Fibroblast of the conjunctiva (primary cell): ENCODE measurements around the gene RNF157.

Experiments used
- DNase-seq: peaks from one replicate; pipeline ENCODE4 v3.0.0-alpha.2; 2010; ENCODE audit warnings: low read depth

Gene RNF157

DNA sequence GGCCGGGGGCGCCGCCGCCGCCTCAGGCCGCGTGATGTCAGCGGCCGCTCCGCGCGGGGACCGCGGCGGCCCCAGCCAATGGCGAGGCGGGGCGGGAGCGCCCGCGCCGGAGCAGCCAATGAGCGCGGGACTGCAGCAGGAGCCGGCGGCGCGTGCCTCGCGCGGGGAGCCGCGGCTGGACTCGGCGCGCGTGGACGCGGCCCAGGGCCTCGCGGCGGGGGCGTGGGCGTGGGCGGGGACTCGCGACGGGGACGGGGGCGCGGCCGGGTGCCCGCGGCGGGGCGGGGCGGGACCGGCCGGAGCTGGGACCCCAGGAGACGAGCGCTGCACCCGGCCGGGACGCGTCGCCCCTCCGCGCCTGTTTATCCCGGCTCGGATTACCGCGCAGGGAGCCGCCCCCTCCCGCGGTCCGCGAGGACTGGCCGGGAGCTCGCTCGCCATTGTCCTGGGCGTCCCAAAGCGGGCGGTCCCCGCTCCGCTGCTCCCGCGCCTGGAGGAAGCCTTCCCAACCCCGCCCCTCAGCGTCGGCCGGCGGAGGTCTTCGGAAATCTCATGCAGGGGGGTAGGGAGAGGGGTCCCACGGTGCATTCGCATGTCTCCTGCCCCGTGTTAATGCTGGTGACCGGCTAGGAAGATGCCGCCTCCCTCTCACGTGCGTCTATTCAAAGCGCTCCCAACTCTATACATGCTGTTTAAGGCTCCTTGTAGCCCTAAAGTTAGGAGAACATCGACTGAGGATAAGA is at the start of gene RNF157:
Gene RNF157 (minus strand): TSS at position 33 of the 743 bp plus-strand sequence. CDS start 253 bp downstream, outside the sequence.
- DNase-seq = no peak

DNA sequence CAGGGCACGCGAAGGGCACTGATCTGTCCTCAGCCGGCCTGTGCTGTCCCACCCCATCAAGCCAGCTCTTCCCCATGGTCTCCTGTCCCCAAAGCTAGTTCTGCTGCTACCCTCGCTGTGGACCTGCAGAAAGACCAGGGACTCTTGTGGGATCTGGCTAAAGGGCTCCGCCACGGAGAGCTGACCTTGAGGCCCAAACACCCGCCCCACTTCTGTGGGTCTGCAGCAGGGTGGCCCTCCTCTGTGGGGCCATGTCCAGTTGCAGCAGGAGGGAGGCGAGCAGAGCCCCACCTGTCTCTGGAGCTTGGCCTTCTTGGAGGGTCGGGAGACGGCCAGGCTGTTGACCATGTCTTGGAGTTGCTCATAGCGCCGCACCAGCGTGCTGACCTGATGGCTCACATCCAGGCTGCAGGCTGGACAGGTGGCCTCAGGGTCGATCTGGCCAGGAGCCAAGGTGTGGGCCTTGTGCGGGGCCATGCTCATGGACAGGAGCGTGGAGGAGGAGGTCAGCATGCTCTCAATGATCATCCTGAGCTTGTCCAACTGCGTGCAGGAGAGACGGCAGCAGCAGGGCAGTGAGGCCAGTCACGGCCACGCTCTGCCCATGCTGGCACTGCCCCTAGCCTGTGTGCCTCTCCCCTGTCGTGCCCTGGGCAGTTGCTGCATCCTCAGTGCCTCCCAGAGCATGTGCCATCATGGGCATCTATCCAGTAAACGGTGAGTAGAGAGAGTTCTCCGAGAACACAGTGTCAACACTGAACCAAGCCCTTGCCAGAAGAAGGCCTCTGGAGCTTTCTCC is 41.5 kb upstream of the RNF157 start:
- DNase-seq = no peak

DNA sequence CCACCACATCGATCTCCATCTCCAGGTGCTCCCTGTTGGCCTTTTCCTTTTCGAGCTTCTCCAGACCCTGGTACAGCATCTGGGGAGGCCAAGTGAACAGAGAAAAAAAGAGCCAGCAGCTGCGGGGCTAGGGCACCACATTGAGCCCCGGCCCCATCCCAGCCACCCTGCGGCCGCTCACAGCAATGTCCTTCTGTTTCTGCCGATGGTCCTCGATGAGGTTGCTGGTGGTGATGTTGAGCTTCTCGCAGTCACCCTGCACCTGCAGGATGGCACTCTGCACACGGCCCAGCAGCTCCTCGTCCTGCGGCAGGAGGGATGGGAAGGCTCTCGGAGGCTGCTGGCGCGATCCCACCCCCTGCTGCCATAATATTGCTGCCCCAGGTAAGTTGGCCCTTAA is 40.4 kb upstream of the RNF157 start:
- no peak for DNase-seq

DNA sequence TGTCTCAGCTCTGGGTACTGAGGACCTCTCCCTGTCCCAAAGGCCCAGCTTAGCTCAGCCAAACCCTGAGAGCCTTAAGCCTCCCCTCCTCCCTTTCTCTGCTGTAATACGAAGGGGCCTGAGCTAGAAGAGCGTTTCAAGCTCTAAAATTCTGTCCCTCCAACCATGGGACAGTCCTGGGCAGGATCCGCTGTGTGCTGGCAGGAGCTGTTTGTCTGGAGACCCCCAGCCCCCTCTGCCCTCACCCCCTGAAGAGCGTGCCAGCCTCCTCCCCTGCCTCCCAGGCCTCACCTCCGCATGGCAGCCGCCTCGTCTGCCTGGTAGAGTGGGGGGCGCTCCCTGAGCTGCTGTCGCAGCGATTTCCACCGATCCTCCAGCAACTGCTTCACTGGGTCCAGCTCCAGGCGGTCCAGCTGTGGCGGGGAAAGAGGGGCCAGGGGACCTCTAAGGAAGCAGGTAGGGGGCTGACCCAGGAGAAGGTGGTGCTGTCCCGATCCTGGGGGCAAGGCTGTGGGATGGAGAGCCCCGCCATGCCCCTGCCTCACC is 39.5 kb upstream of the RNF157 start:
- DNase-seq = no peak

- DNase-seq = peak; percentile 56
Measured at GRCh38 chr17:76278952-76279741, 38.9 kb upstream of the RNF157 start.

- DNase-seq = no peak
Measured at GRCh38 chr17:76278268-76278908, 38.1 kb upstream of the RNF157 start.

GRCh38 chr17:76277300-76278267 is 37.3 kb upstream of the RNF157 start:
- DNase-seq = no peak

GRCh38 chr17:76276461-76277299 is 36.4 kb upstream of the RNF157 start:
- DNase-seq = no peak

- DNase-seq = no peak
Measured at GRCh38 chr17:76276069-76276431, 35.8 kb upstream of the RNF157 start.

DNA sequence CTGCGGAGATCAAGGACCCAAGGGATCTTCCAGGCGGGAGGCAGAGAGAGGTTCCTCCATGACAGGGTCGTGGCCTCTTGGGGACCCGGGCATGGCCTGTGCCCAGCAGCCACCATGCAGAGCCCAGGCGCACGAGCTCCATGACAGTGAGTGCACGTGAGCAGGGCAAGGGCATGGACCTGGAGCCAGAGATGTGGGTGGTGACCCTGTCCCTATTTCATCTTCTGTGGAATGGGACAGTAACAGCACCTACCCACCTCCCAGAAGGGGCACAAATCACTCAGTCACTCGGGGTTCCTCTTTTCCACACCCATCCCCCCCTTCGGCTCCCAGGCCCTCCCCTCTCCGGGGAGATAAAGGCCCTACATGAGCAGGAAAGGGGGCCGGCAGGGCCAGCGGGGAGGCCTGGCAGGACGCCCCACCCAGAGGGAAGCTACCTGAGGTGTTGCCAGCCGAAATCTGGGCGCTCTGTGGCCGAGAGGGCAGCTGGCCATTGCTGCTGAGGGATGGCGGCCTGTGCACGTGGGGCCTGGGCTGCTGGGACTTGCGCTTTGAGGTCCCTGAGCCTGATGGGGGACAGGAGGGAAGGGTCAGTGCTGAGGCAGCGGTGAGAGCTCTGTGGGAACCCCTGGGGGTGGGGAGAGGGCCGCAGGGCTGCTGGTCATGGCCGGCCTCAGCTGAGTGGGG is 35.2 kb upstream of the RNF157 start:
- no peak for DNase-seq

DNA sequence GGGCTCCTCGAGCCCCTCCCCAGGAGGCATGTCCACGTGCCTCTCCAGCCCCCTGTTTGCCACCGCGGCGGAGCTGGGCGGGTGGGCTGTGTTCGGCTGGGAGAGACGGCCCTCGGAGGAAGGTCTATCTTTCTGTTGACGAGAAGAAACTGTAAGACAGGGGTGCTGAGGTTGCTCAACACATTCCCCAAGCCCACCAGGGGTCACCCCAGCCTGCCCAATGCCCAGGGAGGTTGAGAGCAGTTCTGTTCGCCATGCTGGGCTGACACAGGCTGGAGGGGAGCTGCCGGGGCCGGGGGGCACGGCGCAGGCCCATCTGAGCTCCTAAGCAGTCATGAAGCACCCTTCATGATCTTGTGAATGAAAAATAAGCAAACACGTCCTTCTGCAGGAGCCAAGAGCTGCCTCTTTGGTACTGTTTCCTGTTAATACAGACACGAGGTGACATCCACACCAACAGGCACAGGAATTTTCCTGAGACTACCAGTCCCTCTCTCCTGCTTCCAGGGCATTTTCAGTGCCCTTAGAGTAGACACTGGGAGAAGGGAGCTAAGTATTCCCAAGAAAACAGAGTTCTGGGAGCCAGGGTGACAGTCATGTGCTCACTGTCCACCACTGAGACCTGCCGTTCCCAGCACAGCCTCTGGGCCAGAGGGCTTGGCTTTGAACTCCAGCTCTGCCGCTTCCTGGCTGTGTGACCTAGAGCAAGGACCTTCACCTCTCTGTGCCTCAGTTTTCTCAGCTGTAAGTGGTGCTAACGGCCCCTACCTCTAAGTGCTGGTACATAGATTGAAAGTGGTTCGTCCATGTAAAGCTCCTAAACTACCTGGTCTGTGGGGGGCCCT is 34.0 kb upstream of the RNF157 start:
- no peak for DNase-seq

DNA sequence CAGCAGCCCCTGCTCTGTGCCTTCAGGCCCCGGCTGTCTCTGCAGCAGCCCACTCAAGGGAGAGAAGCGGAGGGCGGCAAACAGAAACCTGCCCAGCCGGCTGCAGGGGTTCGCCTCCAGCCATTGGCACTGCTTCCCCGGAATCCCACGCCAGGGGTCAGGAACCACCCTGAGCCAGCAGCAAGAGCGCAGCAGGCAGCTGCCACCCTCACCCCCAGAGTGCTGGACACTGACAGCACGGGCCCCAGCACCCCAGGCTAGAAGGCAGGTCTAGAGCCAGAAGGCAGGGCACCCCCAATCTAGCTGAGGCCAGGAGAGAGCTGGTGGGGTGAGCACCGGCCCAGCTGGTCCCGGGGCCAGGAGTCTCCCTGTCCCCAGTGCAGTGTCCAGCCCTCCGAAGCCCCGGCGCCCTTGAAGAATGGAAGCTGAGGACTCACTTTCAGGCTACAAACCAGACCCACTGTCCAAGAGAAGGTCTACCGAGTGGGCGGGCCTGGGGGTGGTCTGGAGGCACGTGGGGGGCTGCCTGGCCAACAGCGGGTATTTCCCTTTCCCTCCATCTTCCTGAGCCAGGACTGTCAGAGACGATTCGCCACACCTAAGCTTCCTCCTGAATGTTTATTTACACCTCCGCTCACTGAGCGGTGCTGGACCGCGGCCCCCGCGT is 33.3 kb upstream of the RNF157 start:
- DNase-seq = no peak

DNA sequence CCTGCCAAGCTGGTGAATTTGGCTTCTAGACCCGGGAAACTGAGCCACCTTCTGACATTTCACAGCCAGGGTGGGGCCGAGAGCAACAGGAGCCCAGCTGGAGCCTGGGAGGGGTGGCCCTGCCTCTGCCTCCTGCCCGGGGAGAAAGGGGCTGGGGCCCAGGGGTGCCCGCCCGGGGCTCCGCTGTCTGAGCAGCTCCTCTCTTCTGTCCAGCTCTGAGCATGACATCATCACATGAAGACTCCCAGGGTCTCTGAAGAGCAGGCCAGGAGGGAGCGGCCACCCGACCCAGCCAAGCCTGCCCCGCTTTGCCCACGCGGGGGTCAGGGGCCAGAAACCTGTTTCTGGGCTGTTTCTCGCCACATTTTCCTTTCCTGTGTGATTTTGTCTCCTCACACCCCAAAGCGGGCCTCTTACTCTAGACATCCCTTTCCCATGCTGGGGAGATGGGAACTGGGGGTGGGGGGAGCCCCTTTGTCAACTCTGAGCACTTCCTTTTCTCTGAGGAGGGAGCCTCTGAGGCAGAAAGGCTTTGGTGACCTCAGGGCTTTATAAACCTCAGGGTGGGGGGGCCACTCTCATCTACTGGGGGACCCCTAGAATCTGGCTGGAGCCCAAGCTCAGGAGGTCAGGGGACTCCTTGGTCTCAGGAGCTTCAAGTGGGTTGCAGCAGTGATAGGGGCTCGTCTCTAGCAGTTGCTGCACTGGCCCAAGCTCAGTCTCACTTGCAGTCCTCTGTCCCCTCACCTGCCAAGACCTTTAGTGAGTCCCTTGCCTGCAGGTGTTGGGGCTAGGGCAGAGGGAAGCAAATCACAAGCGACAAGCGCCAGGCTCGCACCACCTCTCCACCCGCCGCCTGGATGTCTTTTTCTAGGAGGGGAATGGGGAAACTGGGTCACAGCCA is 32.5 kb upstream of the RNF157 start:
- DNase-seq = no peak

DNA sequence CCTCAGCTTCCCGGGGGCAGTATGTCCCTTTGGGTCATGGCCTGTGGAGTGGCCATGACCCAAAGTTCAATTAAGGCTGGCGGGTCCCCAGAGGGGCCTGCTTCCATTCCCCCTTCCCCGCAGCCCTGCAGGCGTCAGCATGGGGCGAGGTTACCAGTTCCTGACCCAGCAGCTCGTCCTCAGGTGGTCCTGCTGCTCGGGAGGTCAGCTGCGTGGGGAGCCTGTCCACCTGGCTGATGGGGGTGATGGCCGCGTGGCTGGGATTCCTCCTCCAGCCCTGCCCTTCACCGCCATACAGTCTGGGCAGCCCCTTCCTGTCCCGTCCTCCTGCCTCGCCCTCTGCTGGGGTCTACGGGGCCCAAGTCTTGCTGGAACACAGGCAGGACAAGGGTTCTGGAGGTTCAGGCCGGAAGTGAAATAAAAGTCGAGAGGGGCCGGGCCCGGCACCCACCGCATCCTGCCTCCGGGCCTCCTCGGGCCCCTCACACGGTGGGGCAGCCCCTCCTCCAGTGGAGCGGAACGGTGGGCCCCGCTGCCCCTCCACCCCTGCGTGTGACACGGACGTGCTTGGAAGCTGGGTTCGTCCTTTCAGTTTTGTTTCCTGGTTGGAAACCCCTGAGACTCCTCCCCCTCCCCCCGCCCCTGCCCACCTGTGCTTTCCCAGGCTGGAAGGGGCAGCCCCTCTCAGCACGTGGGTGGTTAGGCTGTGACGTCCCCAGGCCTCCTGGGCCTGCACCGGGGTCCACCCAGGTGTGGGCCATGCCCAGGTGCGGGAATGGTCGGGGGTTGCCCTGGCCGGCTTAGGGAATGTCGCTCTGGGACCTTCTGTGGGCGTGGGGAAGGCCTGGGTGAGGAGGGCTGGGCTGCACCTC is 31.6 kb upstream of the RNF157 start:
- DNase-seq = no peak
